Stimulated activated naive CD8-positive, alpha-beta T cell treated with anti-CD3 and anti-CD28 coated beads, Interleukin-15, Interleukin-2, amounts not matched to agents 100 U/mL and 50 U/mL, for 24 hours (primary cell): ENCODE results near the gene CD84.
A peak's percentile ranks its signal among the peaks of the same experiment; 100 is the strongest.
"Not testable (repeated sequence)": the region's sequence is repeated elsewhere in the genome, so short reads cannot be mapped to it uniquely, and the experiment has no call there.

Source experiments
- ATAC-seq: fragments of 150-1000 bp; cut with Tn5 transposase; one replicate; pipeline ENCODE4 v1.10.0; 2021
- DNase-seq: peaks from one replicate; pipeline ENCODE4 v3.0.0; 2021

The CD84 gene

GRCh38 chr1:160608941-160609340 lies 29.6 kb upstream of the CD84 start:
- DNase-seq = no peak

GRCh38 chr1:160608514-160608913 lies 29.2 kb upstream of the CD84 start:
- no peak for ATAC-seq
- no peak for DNase-seq

More at GRCh38 chr1:160608941-160609340, 29.6 kb upstream of the CD84 start:
- no peak for ATAC-seq

- ATAC-seq = no peak
- DNase-seq = no peak
Observed at GRCh38 chr1:160608057-160608456, 28.8 kb upstream of the CD84 start.

GRCh38 chr1:160607672-160608032 lies 28.4 kb upstream of the CD84 start:
- DNase-seq (no peak), ATAC-seq (no peak)

GRCh38 chr1:160607011-160607671 lies 27.8 kb upstream of the CD84 start:
- DNase-seq (peak; percentile 46), ATAC-seq (peak; percentile 94)

- ATAC-seq (no peak), DNase-seq (no peak)
Observed at GRCh38 chr1:160606611-160607010, 27.3 kb upstream of the CD84 start.

GRCh38 chr1:160605792-160606479 lies 26.6 kb upstream of the CD84 start:
- no peak for ATAC-seq
- no peak for DNase-seq

- DNase-seq = no peak
- no peak for ATAC-seq
Observed at GRCh38 chr1:160605205-160605604, 25.9 kb upstream of the CD84 start.

GRCh38 chr1:160597705-160598104 lies 18.4 kb upstream of the CD84 start:
- no peak for ATAC-seq
- DNase-seq = no peak

GRCh38 chr1:160597051-160597450 lies 17.8 kb upstream of the CD84 start:
- DNase-seq = no peak
- no peak for ATAC-seq

- no peak for ATAC-seq
Observed at GRCh38 chr1:160590488-160590887, 11.2 kb upstream of the CD84 start.

GRCh38 chr1:160588468-160588867 lies 9.2 kb upstream of the CD84 start:
- DNase-seq (no peak), ATAC-seq (no peak)

More at GRCh38 chr1:160590488-160590887, 11.2 kb upstream of the CD84 start:
- DNase-seq = no peak

- DNase-seq = no peak
- no peak for ATAC-seq
Observed at GRCh38 chr1:160584784-160585183, 5.5 kb upstream of the CD84 start.

GRCh38 chr1:160582976-160583375 lies 3.7 kb upstream of the CD84 start:
- ATAC-seq, DNase-seq: not testable (repeated sequence)

GRCh38 chr1:160581961-160582360 lies 2.7 kb upstream of the CD84 start:
- DNase-seq (no peak), ATAC-seq (no peak)

- ATAC-seq (no peak), DNase-seq (no peak)
Observed at GRCh38 chr1:160580221-160580812, 1.0 kb upstream of the CD84 start.

GRCh38 chr1:160578525-160579191 lies 638 bp downstream of the CD84 start:
- ATAC-seq (no peak), DNase-seq (no peak)

GRCh38 chr1:160578175-160578524 lies 1.1 kb downstream of the CD84 start:
- ATAC-seq (no peak), DNase-seq (no peak)

GRCh38 chr1:160577671-160578070 lies 1.6 kb downstream of the CD84 start:
- DNase-seq (no peak), ATAC-seq (no peak)

GRCh38 chr1:160576884-160577283 lies 2.4 kb downstream of the CD84 start:
- ATAC-seq (peak; percentile 56), DNase-seq (no peak)

GRCh38 chr1:160576390-160576789 lies 2.9 kb downstream of the CD84 start:
- peak; percentile 66 for DNase-seq
- peak; percentile 68 for ATAC-seq

GRCh38 chr1:160575112-160575664 lies 4.1 kb downstream of the CD84 start:
- DNase-seq = peak; percentile 31
- ATAC-seq = peak; percentile 56

GRCh38 chr1:160570840-160571239 lies 8.5 kb downstream of the CD84 start:
- no peak for DNase-seq
- no peak for ATAC-seq
